GM23338 (cell line): ENCODE measurements around the gene PERCC1. TPM values are rescaled to one million over a fixed set of nuclear protein-coding genes. Genes with fewer than 3 reads are reported as not detected.

Experiments used
- ATAC-seq: fragments of 200-7000 bp; cut with Tn5 transposase; 3 replicates; pipeline ENCODE4 v1.9.1; 2020
- DNase-seq: peaks from one replicate; pipeline ENCODE4 v3.0.0-alpha.2; 2015; ENCODE audit warnings: low spot score
- H2AFZ ChIP-seq: fragments of 200-600 bp; sonication (generic); 2 replicates; pipeline ENCODE4 v1.8.0; 2016; ENCODE audit warnings: antibody characterized with exemption, mild to moderate bottlenecking, moderate library complexity
- H3F3A ChIP-seq: fragments of 200-600 bp; sonication (generic); replicated peaks from 2 replicates; pipeline ENCODE4 v1.8.0; 2017; ENCODE audit warnings: antibody characterized with exemption, mixed run types, low read depth
- H3K27ac ChIP-seq: fragments of 200-600 bp; sonication (generic); 2 replicates; pipeline ENCODE4 v1.6.1; 2016; ENCODE audit warnings: low read depth
- H3K27me3 ChIP-seq: fragments of 200-600 bp; sonication (generic); 2 replicates; pipeline ENCODE4 v1.8.0; 2016; ENCODE audit warnings: mild to moderate bottlenecking, mixed run types, moderate library complexity; ENCODE audit not compliant: insufficient read depth
- H3K36me3 ChIP-seq: fragments of 200-600 bp; sonication (generic); 2 replicates; pipeline ENCODE4 v1.8.0; 2016; ENCODE audit warnings: mild to moderate bottlenecking; ENCODE audit not compliant: insufficient read depth
- H3K4me1 ChIP-seq: fragments of 200-600 bp; sonication (generic); 2 replicates; pipeline ENCODE4 v1.8.0; 2016; ENCODE audit warnings: mild to moderate bottlenecking, moderate library complexity; ENCODE audit not compliant: insufficient read depth
- H3K4me2 ChIP-seq: fragments of 200-600 bp; sonication (generic); 2 replicates; pipeline ENCODE4 v1.7.1; 2017; ENCODE audit warnings: mixed run types
- H3K4me3 ChIP-seq: fragments of 200-600 bp; sonication (generic); 2 replicates; pipeline ENCODE4 v1.6.1; 2016; ENCODE audit warnings: mixed run types
- H3K79me2 ChIP-seq: fragments of 200-600 bp; sonication (generic); replicated peaks from 2 replicates; pipeline ENCODE4 v1.8.0; 2017; ENCODE audit warnings: mild to moderate bottlenecking; ENCODE audit not compliant: insufficient read depth
- H3K9me2 ChIP-seq: fragments of 200-600 bp; sonication (generic); 2 replicates; pipeline ENCODE4 v1.8.0; 2017; ENCODE audit not compliant: insufficient read depth
- H4K20me1 ChIP-seq: fragments of 200-600 bp; sonication (generic); replicated peaks from 2 replicates; pipeline ENCODE4 v1.8.0; 2017; ENCODE audit warnings: mild to moderate bottlenecking; ENCODE audit not compliant: insufficient read depth
- H3K27ac Mint-ChIP-seq: 2 replicates; pipeline ENCODE4 v1.8.0; 2020; ENCODE audit warnings: inconsistent platforms, mild to moderate bottlenecking, moderate library complexity, mixed read lengths
- H3K27me3 Mint-ChIP-seq: 3 replicates; pipeline ENCODE4 v1.8.0; 2022; ENCODE audit warnings: low read depth, mild to moderate bottlenecking, moderate library complexity, mixed read lengths, inconsistent platforms; ENCODE audit not compliant: insufficient read depth, poor library complexity
- H3K36me3 Mint-ChIP-seq: 3 replicates; pipeline ENCODE4 v1.8.0; 2021; ENCODE audit warnings: low read depth, mild to moderate bottlenecking, inconsistent platforms, moderate library complexity, mixed read lengths
- H3K4me1 Mint-ChIP-seq: 3 replicates; pipeline ENCODE4 v1.8.0; 2020; ENCODE audit warnings: mild to moderate bottlenecking, inconsistent platforms, mixed read lengths
- H3K4me3 Mint-ChIP-seq: 3 replicates; pipeline ENCODE4 v1.8.0; 2021; ENCODE audit warnings: moderate library complexity, mild to moderate bottlenecking, inconsistent platforms, mixed read lengths
- H3K9me3 Mint-ChIP-seq: 3 replicates; pipeline ENCODE4 v1.8.0; 2020; ENCODE audit warnings: moderate library complexity, mild to moderate bottlenecking, inconsistent platforms, mixed read lengths
- CREB1 ChIP-seq: fragments of 250-450 bp; sonication (Bioruptor Pico); IDR thresholded peaks from 2 replicates; pipeline ENCODE4 v1.5.0; 2020; ENCODE audit warnings: low read depth, mild to moderate bottlenecking, moderate library complexity
- EZH2 ChIP-seq: fragments of 200-600 bp; sonication (generic); IDR thresholded peaks from one replicate; pipeline ENCODE4 v1.8.0; 2017; ENCODE audit warnings: antibody characterized with exemption, mild to moderate bottlenecking, low read depth; ENCODE audit not compliant: unreplicated experiment
- EZH2phosphoT487 ChIP-seq: fragments of 200-600 bp; sonication (generic); IDR thresholded peaks from one replicate; pipeline ENCODE4 v1.8.1; 2018; ENCODE audit warnings: antibody characterized with exemption; ENCODE audit not compliant: unreplicated experiment
- JUNB ChIP-seq: IDR thresholded peaks from one replicate; pipeline ENCODE4 v1.6.1; 2016; ENCODE audit warnings: antibody characterized with exemption; ENCODE audit not compliant: unreplicated experiment
- NANOG ChIP-seq: IDR thresholded peaks from 2 replicates; pipeline ENCODE4 v1.6.1; 2016; ENCODE audit warnings: antibody characterized with exemption, borderline replicate concordance
- POLR2AphosphoS5 ChIP-seq: IDR thresholded peaks from 2 replicates; pipeline ENCODE4 v1.6.1; 2016; ENCODE audit warnings: antibody characterized with exemption, low read depth
- STAT1 ChIP-seq: IDR thresholded peaks from one replicate; pipeline ENCODE4 v1.6.1; 2016; ENCODE audit warnings: antibody characterized with exemption; ENCODE audit not compliant: unreplicated experiment
- ZNF114 ChIP-seq: fragments of 250-450 bp; sonication (Bioruptor Pico); IDR thresholded peaks from 2 replicates; pipeline ENCODE4 v1.5.0; 2020; ENCODE audit warnings: mild to moderate bottlenecking, moderate library complexity
- ZNF331 ChIP-seq: fragments of 250-450 bp; sonication (Bioruptor Pico); IDR thresholded peaks from 2 replicates; pipeline ENCODE4 v1.5.0; 2020; ENCODE audit warnings: low read depth, mild to moderate bottlenecking, moderate library complexity
- polyA plus RNA-seq: library from polyadenylated mRNA; unstranded; fragments of >200 nt; fragmentation: Nextera tagmentation; extraction: Ambion mirVana; gene quantifications from 2 replicates; pipeline ENCODE4 v1.2.1, GENCODE V29; 2016
- total RNA-seq: library from RNA; depleted of rRNA; stranded (reverse); fragments of >200 nt; shearing (Covaris generic); gene quantifications from 2 replicates; pipeline ENCODE4 v1.2.3, GENCODE V29; 2014
- TF ChIP-seq, protein P1 (sequence below): IDR thresholded peaks from one replicate; pipeline ENCODE4 v1.6.1; 2018; ENCODE audit warnings: antibody characterized with exemption; ENCODE audit not compliant: unreplicated experiment
- TF ChIP-seq, protein P2 (sequence below): fragments of 250-450 bp; sonication (Bioruptor Pico); IDR thresholded peaks from 2 replicates; pipeline ENCODE4 v1.5.0; 2020; ENCODE audit warnings: mild to moderate bottlenecking, moderate library complexity
- TF ChIP-seq, protein P3 (sequence below), 2 experiments: fragments of 200-600 bp in 1 of 2; sonication (generic) in 1 of 2; conservative IDR thresholded peaks; 2 replicates each; pipeline versions ENCODE4 v1.5.1 to v1.6.1; 2016 to 2017; ENCODE audit warnings: antibody characterized with exemption in 2 of 2, low read depth in 2 of 2, mild to moderate bottlenecking in 2 of 2, moderate library complexity in 1 of 2
- TF ChIP-seq, protein P4 (sequence below): IDR thresholded peaks from 2 replicates; pipeline ENCODE4 v1.6.1; 2016; ENCODE audit warnings: antibody characterized with exemption

Gene PERCC1
- total and polyA plus RNA-seq, 2 experiments from 2014 or later = not detected

- Mint-ChIP-seq H3K9me3 (no peaks in the 10 kb centered on the region), H3K27ac (no peak overlapping the region), H3K4me1 (no peaks in the 10 kb centered on the region; the same call in 2 of the 3 replicates), H3K27me3 (no peaks in the 10 kb centered on the region), H3K4me3 (no peak overlapping the region), H3K36me3 (peaks cover 8% of the 10 kb centered on the region)
- H3F3A ChIP-seq = no peaks in the 10 kb centered on the region
- no peak overlapping the region for H2AFZ ChIP-seq
- no peaks in the 10 kb centered on the region for H3K27me3 ChIP-seq
- H3K4me2 ChIP-seq = no peak overlapping the region
- TF ChIP-seq, protein P1, sequence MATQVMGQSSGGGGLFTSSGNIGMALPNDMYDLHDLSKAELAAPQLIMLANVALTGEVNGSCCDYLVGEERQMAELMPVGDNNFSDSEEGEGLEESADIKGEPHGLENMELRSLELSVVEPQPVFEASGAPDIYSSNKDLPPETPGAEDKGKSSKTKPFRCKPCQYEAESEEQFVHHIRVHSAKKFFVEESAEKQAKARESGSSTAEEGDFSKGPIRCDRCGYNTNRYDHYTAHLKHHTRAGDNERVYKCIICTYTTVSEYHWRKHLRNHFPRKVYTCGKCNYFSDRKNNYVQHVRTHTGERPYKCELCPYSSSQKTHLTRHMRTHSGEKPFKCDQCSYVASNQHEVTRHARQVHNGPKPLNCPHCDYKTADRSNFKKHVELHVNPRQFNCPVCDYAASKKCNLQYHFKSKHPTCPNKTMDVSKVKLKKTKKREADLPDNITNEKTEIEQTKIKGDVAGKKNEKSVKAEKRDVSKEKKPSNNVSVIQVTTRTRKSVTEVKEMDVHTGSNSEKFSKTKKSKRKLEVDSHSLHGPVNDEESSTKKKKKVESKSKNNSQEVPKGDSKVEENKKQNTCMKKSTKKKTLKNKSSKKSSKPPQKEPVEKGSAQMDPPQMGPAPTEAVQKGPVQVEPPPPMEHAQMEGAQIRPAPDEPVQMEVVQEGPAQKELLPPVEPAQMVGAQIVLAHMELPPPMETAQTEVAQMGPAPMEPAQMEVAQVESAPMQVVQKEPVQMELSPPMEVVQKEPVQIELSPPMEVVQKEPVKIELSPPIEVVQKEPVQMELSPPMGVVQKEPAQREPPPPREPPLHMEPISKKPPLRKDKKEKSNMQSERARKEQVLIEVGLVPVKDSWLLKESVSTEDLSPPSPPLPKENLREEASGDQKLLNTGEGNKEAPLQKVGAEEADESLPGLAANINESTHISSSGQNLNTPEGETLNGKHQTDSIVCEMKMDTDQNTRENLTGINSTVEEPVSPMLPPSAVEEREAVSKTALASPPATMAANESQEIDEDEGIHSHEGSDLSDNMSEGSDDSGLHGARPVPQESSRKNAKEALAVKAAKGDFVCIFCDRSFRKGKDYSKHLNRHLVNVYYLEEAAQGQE = no peak
- TF ChIP-seq EZH2phosphoT487 (no peak), JUNB (no peak), ZNF114 (CRISPR knock-in tag) (no peak), CREB1 (CRISPR knock-in tag) (no peak), STAT1 (no peak), ZNF331 (CRISPR knock-in tag) (no peak), POLR2AphosphoS5 (no peak), EZH2 (no peak), NANOG (no peak)
- TF ChIP-seq, protein P2, sequence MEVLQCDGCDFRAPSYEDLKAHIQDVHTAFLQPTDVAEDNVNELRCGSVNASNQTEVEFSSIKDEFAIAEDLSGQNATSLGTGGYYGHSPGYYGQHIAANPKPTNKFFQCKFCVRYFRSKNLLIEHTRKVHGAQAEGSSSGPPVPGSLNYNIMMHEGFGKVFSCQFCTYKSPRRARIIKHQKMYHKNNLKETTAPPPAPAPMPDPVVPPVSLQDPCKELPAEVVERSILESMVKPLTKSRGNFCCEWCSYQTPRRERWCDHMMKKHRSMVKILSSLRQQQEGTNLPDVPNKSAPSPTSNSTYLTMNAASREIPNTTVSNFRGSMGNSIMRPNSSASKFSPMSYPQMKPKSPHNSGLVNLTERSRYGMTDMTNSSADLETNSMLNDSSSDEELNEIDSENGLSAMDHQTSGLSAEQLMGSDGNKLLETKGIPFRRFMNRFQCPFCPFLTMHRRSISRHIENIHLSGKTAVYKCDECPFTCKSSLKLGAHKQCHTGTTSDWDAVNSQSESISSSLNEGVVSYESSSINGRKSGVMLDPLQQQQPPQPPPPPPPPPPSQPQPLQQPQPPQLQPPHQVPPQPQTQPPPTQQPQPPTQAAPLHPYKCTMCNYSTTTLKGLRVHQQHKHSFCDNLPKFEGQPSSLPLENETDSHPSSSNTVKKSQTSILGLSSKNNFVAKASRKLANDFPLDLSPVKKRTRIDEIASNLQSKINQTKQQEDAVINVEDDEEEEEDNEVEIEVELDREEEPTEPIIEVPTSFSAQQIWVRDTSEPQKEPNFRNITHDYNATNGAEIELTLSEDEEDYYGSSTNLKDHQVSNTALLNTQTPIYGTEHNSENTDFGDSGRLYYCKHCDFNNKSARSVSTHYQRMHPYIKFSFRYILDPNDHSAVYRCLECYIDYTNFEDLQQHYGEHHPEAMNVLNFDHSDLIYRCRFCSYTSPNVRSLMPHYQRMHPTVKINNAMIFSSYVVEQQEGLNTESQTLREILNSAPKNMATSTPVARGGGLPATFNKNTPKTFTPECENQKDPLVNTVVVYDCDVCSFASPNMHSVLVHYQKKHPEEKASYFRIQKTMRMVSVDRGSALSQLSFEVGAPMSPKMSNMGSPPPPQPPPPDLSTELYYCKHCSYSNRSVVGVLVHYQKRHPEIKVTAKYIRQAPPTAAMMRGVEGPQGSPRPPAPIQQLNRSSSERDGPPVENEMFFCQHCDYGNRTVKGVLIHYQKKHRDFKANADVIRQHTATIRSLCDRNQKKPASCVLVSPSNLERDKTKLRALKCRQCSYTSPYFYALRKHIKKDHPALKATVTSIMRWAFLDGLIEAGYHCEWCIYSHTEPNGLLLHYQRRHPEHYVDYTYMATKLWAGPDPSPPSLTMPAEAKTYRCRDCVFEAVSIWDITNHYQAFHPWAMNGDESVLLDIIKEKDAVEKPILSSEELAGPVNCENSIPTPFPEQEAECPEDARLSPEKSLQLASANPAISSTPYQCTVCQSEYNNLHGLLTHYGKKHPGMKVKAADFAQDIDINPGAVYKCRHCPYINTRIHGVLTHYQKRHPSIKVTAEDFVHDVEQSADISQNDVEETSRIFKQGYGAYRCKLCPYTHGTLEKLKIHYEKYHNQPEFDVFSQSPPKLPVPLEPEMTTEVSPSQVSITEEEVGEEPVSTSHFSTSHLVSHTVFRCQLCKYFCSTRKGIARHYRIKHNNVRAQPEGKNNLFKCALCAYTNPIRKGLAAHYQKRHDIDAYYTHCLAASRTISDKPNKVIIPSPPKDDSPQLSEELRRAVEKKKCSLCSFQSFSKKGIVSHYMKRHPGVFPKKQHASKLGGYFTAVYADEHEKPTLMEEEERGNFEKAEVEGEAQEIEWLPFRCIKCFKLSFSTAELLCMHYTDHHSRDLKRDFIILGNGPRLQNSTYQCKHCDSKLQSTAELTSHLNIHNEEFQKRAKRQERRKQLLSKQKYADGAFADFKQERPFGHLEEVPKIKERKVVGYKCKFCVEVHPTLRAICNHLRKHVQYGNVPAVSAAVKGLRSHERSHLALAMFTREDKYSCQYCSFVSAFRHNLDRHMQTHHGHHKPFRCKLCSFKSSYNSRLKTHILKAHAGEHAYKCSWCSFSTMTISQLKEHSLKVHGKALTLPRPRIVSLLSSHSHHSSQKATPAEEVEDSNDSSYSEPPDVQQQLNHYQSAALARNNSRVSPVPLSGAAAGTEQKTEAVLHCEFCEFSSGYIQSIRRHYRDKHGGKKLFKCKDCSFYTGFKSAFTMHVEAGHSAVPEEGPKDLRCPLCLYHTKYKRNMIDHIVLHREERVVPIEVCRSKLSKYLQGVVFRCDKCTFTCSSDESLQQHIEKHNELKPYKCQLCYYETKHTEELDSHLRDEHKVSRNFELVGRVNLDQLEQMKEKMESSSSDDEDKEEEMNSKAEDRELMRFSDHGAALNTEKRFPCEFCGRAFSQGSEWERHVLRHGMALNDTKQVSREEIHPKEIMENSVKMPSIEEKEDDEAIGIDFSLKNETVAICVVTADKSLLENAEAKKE (CRISPR knock-in tag) = no peak
- TF ChIP-seq, protein P3, sequence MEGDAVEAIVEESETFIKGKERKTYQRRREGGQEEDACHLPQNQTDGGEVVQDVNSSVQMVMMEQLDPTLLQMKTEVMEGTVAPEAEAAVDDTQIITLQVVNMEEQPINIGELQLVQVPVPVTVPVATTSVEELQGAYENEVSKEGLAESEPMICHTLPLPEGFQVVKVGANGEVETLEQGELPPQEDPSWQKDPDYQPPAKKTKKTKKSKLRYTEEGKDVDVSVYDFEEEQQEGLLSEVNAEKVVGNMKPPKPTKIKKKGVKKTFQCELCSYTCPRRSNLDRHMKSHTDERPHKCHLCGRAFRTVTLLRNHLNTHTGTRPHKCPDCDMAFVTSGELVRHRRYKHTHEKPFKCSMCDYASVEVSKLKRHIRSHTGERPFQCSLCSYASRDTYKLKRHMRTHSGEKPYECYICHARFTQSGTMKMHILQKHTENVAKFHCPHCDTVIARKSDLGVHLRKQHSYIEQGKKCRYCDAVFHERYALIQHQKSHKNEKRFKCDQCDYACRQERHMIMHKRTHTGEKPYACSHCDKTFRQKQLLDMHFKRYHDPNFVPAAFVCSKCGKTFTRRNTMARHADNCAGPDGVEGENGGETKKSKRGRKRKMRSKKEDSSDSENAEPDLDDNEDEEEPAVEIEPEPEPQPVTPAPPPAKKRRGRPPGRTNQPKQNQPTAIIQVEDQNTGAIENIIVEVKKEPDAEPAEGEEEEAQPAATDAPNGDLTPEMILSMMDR (conservative IDR thresholded peaks at IDR 0.05; ENCODE audit: low read depth in 2 of 2) = no peak
- TF ChIP-seq, protein P4, sequence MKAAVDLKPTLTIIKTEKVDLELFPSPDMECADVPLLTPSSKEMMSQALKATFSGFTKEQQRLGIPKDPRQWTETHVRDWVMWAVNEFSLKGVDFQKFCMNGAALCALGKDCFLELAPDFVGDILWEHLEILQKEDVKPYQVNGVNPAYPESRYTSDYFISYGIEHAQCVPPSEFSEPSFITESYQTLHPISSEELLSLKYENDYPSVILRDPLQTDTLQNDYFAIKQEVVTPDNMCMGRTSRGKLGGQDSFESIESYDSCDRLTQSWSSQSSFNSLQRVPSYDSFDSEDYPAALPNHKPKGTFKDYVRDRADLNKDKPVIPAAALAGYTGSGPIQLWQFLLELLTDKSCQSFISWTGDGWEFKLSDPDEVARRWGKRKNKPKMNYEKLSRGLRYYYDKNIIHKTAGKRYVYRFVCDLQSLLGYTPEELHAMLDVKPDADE = no peak
- H3K4me1 ChIP-seq = no peaks in the 10 kb centered on the region
- no peaks in the 10 kb centered on the region; the same call in 1 of the 2 replicates for H3K79me2 ChIP-seq
- DNase-seq (no peak), ATAC-seq (no peak)
- H3K36me3 ChIP-seq = no peaks in the 10 kb centered on the region
- peaks cover 4% of the 10 kb centered on the region for H4K20me1 ChIP-seq
- H3K27ac ChIP-seq = no peak overlapping the region
- H3K9me2 ChIP-seq = no peaks in the 10 kb centered on the region
- no peak overlapping the region for H3K4me3 ChIP-seq
Observed at GRCh38 chr16:1461146-1461545, 30.3 kb downstream of the PERCC1 start.
